HPDE6-E6E7 (cell line): ENCODE data around the gene COX6A1.
"Not testable (repeated sequence)": the region's sequence is repeated elsewhere in the genome, so short reads cannot be mapped to it uniquely, and the experiment has no call there.

Experiments used
- DNase-seq: peaks from one replicate; pipeline ENCODE4 v3.0.0; 2011; ENCODE audit warnings: missing footprints; ENCODE audit errors: extremely low spot score

The COX6A1 gene

GRCh38 chr12:120468325-120468820 is 30.5 kb downstream of the COX6A1 start:
- DNase-seq, result peak; percentile 8

- DNase-seq, result peak; percentile 13
Measured at GRCh38 chr12:120468821-120469449, 31.0 kb downstream of the COX6A1 start.

GRCh38 chr12:120469450-120470149 is 31.7 kb downstream of the COX6A1 start, which contains the start of gene SRSF9:
Gene SRSF9 (minus strand): TSS chr12:120469748. CDS start chr12:120469609, 139 bp downstream.
- peak; percentile 95 for DNase-seq

- peak; percentile 15 for DNase-seq
Measured at GRCh38 chr12:120470150-120470784, 32.4 kb downstream of the COX6A1 start.

DNA sequence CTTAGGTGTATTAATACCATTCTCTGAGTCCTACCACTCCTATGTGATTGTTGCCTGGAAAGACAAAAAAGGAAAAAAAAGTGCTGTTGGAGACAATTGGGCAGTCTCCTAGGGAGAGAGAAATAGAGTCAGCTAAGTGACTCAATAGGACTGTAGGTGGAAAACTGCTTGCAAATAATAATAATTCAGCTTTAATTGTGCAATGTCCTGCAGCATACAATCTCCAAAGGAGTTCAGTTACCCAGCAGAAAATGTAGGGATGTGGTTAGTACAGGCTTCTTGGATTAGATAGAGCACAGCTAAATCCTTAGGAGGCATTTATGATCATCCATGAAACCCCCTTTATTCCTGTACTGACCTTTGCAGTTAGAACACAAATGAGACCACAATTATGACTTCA is 34.6 kb downstream of the COX6A1 start:
- no peak for DNase-seq

DNA sequence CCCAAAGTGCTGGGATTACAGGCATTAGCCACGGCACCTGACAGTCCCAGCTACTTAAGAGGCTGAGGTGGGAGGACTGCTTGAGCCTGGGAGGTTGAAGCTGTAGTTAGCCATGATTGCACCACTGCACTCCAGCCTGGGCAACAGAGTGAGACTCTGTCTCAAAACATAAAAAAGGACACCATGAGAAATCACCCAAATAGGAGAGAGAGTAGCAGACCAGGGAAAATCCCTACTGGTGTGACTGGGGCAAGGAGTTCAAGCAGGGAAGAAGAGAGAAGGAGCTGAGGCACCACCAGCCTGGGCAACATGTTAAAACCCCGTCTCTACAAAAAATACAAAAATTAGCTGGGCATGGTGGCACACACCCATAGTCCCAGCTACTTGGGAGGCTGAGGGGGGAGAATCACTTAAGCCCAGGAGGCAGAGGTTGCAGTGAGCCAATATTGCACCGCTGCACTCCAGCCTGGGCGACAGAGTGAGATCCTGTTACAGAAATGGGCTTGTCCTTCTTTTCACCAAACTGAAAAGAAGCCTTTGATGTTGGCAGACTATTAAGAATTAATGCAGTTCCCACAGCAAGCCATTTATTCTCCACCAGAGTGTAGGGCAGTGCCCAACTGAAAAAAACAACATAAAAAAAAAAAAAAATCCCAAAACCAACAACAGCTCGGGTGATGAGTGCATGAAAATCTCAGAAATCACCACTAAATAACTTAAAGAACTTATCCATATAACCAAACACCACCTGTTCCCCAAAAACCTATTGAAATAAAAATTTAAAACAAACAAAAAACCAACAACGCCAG is 36.1 kb downstream of the COX6A1 start:
- DNase-seq, result no peak

GRCh38 chr12:120474616-120474960 is 36.7 kb downstream of the COX6A1 start:
- DNase-seq, result peak; percentile 94

DNA sequence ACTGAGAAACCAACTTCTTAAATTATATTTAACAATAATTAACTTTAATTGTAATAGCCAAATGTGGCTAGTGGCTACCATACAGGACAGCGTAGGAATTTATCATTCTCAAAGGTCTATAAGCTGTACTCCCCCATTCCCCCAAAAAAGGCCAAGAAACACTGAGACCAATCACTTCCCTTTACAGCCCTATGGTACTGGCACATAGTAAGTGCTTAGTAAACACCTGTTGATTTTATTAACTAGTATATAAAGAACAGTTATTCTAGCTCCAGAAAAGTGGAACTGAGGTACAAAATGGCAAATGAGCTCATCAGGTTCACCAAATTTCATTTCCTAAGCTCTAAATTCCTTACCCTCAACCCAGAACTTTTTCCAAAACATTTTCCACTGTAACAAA is 37.7 kb downstream of the COX6A1 start:
- DNase-seq, result no peak

DNA sequence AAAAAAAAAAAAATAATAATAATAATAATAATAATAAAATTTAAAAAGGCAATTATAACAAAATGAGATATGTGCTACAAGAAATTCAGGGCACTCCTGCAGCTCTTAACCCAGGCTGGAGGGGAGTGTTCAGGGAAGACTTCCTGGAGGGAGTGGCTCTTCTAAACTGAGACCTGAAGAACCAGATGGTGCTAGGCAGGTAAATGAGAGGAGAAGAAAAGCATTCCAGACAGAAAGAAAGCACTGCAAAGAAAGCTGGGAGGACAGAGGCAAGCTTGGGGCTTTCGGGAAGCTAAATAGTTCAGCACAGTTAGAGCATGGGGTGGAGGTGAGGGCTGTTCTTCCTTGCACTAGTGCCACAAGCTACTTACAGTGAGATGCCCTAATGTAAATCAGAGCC is 41.5 kb downstream of the COX6A1 start:
- DNase-seq, result no peak

DNA sequence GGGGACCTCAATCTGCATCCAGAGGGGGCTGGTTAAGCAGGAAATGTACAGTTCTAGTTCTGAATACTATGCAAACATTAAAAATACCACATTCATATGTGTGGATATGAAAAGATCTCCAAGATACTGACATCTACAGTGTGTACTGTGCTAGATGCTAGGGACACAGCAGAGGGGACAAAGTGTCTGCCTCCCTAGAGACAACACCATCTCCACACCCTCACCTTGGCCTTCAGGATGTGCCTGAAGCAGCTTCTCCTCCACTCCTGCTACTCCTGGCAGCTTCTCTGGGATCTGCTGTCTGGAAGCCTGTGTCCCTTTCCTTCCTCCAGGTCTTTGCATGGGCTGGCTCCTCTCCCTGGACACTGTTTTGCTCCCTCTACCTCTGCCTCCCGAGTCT is 42.3 kb downstream of the COX6A1 start:
- no peak for DNase-seq

- no peak for DNase-seq
Measured at GRCh38 chr12:120481022-120481767, 43.3 kb downstream of the COX6A1 start.

- no peak for DNase-seq
Measured at GRCh38 chr12:120483621-120484020, 45.7 kb downstream of the COX6A1 start.

DNA sequence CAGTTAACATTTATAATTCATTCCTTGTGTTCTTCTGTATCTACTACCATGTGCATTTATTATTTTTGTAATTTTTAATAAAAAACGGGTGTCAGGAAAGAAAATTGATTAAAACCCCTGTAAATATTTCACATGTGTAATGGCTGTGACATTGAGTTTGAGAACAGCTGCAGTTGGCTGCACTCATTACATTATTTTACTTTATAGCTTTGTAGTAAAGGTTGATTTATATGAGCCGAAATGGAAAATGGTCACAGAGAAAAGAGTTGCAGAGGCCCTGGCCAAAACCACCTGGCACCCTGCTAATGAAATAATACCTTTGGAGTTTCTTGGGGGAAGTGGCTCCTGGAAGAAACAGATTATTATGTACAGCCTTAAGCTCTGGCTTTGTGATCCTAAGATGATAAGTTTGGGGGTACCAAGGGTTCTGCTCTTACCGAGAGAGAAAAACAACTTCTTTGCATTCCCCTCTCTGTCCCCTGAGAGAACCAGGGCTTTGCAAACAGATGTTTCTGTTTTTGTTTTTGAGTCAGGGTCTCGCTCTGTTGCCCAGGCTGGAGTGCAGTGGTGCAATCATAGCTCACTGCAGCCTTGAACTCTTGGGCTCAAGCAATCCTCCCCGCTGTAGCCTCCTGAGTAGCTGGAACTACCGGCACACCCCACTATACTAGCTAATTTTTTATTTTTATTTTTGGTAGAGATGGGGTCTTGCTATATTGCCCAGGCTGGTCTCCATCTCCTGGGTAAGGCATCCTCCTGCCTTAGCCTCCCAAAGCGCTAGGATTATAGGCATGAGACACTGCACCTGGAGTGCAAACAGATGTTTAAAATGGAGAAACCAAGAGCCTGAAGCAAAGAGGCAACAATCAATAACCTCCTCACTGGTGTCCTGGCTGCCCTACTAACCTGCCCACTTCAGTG is 48.3 kb downstream of the COX6A1 start:
- no peak for DNase-seq

DNA sequence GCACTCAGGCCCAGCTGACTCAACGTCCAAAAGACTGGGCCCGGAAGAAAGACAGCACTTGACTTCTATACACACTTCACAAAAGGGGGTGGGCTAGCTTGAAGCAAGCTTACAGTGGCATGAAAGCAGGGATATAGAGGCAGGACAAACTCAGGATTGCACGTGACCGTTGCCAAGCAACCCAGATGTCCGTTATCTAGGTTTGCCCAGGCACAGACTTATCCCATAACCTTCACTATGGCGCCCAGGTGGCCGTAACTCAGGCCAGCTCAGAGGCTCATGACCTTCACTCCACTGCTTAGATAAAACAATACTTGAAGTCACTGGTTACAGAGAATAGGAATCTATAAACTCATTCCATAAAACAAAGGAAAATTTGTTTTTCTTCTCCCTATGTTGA is 49.6 kb downstream of the COX6A1 start:
- DNase-seq, result not testable (repeated sequence)

DNA sequence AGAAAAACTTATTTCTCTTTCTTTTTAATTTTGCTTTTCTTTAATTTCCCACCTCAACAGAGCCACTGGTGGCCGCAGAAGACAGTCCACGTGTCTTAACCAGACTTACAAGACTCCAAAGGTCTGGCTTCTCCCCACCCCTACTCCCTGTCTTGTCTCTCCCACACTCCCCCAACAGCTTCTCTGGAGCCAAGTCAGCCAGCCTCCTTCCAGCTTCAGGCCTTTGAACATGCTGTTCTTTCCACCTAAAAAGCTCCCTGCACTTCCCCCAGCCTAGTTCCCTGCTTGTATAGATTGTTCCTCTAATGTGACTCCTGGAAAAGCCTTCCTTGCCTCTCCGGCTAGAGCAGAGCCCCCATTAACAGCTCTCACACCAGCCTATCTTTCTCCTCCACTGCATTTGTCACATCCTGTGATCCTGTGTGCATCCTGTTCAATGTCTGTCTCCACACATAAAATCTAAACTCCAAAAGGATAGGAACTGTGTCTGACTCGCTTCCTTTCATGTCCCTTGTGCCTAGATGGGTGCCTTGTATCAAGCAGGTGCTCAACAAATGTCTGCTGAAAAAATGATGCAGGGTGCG is 50.2 kb downstream of the COX6A1 start:
- no peak for DNase-seq

GRCh38 chr12:120489018-120489417 is 51.1 kb downstream of the COX6A1 start:
- DNase-seq, result no peak

DNA sequence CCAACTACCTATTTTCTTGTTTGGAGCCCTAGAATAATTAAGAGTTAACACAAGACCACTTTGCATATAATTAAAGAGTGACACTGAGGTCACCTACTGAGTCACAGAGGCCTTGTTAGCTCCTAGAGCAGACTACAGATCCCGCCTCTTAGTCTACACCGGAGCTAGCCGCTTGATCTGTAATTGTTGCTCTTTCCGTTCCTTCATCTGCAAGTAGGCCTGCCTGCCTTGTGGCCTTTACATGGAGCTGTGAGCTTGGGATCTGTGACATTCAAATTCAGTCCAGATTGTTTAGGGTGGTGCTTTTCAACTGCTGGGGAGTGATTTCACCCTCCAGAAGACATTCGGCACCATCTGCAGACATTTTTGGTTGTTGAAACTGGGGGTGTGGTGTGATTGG is 52.4 kb downstream of the COX6A1 start:
- no peak for DNase-seq
